Measurements from ENCODE around the gene B3GNT5. TPM values are rescaled to one million over a fixed set of nuclear protein-coding genes. Genes with fewer than 3 reads are reported as not detected.

Gene B3GNT5
- total and polyA plus RNA-seq, 10 of the 15 experiments (the other 5 are each of a cell fraction or from before 2014, with no cell fraction given): 0.24 to 1.1 (median 0.48) TPM

- TF ChIP-seq MLLT1 (IDR thresholded peaks at IDR 0.05) (peak; percentile 55; the same call in 1 of the 2 replicates), TCF12 (IDR thresholded peaks at IDR 0.05; ENCODE audit: low read depth, low read length) (peak; percentile 83), RCOR1 (conservative IDR thresholded peaks at IDR 0.05; ENCODE audit: low read depth, low read length) (no peak), SMC3 (IDR thresholded peaks at IDR 0.05; ENCODE audit: borderline replicate concordance, low read length) (no peak), RUNX3 (IDR thresholded peaks at IDR 0.05; ENCODE audit: low read length) (peak; percentile 36; the same call in 1 of the 2 replicates), ESRRA (IDR thresholded peaks at IDR 0.05; ENCODE audit: low read length) (no peak), NFXL1 (IDR thresholded peaks at IDR 0.05; ENCODE audit: borderline replicate concordance) (no peak), MTA3 (IDR thresholded peaks at IDR 0.05; ENCODE audit: borderline replicate concordance, low read length) (no peak; the same call in 1 of the 2 replicates), SMARCA5 (IDR thresholded peaks at IDR 0.05) (no peak), SPI1 (IDR thresholded peaks at IDR 0.05; ENCODE audit: borderline replicate concordance, insufficient read depth, low read depth, low read length) (no peak), JUNB (IDR thresholded peaks at IDR 0.05) (peak; percentile 82), HSF1 (IDR thresholded peaks at IDR 0.05; ENCODE audit: low read depth, low read length) (no peak), FOS (IDR thresholded peaks at IDR 0.05; ENCODE audit: borderline replicate concordance, extremely low read depth, insufficient read length) (no peak), NFIC (IDR thresholded peaks at IDR 0.05; ENCODE audit: low read depth, low read length) (peak; percentile 61; the same call in 1 of the 2 replicates), NR2C1 (IDR thresholded peaks at IDR 0.05) (peak; percentile 42; the same call in 1 of the 2 replicates), BRCA1 (IDR thresholded peaks at IDR 0.05; ENCODE audit: low read depth, low read length) (no peak), ZNF274 (IDR thresholded peaks at IDR 0.05; ENCODE audit: insufficient read depth, insufficient read length) (no peak), POLR2AphosphoS2 (IDR thresholded peaks at IDR 0.05; ENCODE audit: low read depth, low read length) (no peak), CEBPB (IDR thresholded peaks at IDR 0.05; ENCODE audit: borderline replicate concordance in 1 of 2, low read depth in 2 of 2, low read length in 2 of 2) (no peak), SREBF1 (IDR thresholded peaks at IDR 0.05; ENCODE audit: low read length) (no peak), CBX5 (IDR thresholded peaks at IDR 0.05; ENCODE audit: low read depth) (no peak), SMAD5 (IDR thresholded peaks at IDR 0.05; ENCODE audit: low read depth) (no peak), LARP7 (IDR thresholded peaks at IDR 0.05) (no peak), KLF5 (IDR thresholded peaks at IDR 0.05; ENCODE audit: partially characterized antibody) (no peak), NR2C2 (IDR thresholded peaks at IDR 0.05; ENCODE audit: borderline replicate concordance, control insufficient read depth, insufficient read length, low read depth) (no peak), IRF3 (IDR thresholded peaks at IDR 0.05) (no peak)
Observed at GRCh38 chr3:183285828-183286457, 32.9 kb downstream of the B3GNT5 start (continued).
